ENCODE measurements around the gene NOL3. TPM values are rescaled to one million over a fixed set of nuclear protein-coding genes. Genes with fewer than 3 reads are reported as not detected.

The NOL3 gene
- total RNA-seq, 1 donor from 2014 or later = 40.4 TPM

GRCh38 chr16:67170949-67171649, 761 bp downstream of the NOL3 start:
- DNase-seq = no peak

GRCh38 chr16:67173323-67173722, 3.0 kb downstream of the NOL3 start:
- no peak for DNase-seq

GRCh38 chr16:67173808-67174705, 3.7 kb downstream of the NOL3 start:
- peak; percentile 83 for DNase-seq

GRCh38 chr16:67174706-67175231, 4.4 kb downstream of the NOL3 start:
- DNase-seq = no peak

- DNase-seq = no peak
These were observed 6.3 kb downstream of the NOL3 start for GRCh38 chr16:67176662-67177061.

DNA sequence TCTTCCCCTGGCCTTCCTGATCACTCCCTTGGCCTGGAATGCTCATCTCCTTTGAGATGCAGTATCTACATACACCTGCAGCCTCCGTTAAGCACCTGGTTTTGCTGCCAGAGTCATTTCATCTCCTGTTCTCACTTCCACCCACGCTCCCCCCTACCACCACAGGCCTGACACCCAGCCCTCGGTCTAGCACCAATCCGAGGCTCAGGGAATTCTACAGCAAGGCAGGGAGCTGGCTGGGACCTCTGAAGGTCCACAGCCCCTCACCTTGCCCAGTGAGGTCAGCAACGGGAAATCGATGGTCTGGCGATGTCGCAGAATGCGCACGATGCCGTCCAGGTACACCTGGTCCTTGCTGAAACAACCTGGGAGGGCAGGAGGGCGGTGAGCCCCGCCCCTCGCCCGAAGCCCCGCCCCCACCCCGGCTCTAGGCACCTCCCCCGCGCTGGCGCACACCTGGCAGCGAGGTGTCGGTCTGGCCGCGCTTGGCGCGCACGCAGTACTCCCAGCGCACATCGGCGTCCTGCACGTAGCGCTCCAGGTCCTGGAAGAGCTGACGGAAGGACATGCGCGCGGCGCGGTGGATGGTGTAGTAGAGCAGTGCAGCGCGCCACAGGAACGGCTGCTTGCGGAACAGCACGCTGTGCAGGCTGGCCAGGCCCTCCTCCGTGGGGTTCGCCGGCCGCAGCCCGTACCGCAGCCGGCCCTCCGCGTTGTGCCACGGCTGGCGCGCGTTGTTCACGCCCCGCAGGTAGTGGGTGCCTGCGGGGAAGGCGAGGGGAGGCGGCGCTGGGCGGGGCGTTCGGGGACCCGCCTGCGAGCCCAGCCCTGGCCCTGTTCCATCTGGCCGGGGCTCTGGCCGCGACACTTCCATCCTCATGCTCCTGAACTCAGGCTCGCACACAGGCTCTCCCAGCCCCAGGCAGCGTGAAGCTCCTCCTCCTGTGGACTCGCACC, 7.7 kb downstream of the NOL3 start:
- peak; percentile 79 for DNase-seq

GRCh38 chr16:67179421-67180080, 9.2 kb downstream of the NOL3 start:
- no peak for DNase-seq

- DNase-seq = no peak
These were observed 9.8 kb downstream of the NOL3 start for GRCh38 chr16:67180166-67180565.

DNA sequence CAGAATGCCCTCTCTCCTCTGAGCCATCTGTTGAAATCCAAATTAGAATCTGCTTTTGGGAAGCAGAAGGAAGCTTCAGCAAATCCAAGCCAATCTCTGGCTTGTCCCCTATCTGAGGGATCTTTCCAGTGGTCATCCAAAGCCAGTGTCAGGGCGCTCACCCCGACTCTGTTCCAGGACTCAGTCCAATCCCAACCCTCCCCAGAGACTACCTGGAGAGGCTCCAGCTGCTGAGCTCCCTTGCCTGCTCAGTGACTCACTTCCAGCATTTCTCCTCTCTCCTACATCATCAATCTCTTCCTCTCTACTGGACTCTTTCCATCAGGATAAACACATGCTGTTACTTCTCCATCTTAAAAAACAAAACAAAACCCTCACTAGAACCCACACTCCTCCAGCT, 11.0 kb downstream of the NOL3 start:
- no peak for DNase-seq

- DNase-seq = no peak
These were observed 11.9 kb downstream of the NOL3 start for GRCh38 chr16:67182288-67182687.

DNA sequence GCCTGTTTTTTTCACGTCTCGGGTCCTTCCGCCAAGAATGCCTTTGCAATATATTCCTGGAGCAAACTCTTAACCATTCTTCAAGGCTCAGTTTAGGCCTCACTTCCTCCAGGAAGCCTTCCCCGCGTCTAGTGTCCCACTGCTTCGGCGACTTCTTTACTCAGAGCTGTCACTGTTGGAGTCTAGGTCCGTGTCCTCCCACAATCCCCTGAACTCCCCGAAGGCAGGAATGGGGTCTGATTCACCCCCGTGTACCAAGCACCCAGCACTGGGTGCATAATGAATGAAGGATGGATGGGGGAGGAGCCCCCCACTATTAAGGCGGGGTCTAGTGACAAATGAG, 12.9 kb downstream of the NOL3 start:
- no peak for DNase-seq

- DNase-seq = peak; percentile 99
These were observed 13.5 kb downstream of the NOL3 start, which contains the start of gene MATCAP1 for GRCh38 chr16:67183627-67184452. TSS of gene MATCAP1 (minus strand) at chr16:67183963. CDS start at chr16:67180610, 3,353 bp downstream.

GRCh38 chr16:67184453-67184994, 14.2 kb downstream of the NOL3 start:
- DNase-seq = no peak

- peak; percentile 95 for DNase-seq
These were observed 14.8 kb downstream of the NOL3 start for GRCh38 chr16:67184995-67185650.

- DNase-seq = no peak
These were observed 15.4 kb downstream of the NOL3 start for GRCh38 chr16:67185651-67186134.

DNA sequence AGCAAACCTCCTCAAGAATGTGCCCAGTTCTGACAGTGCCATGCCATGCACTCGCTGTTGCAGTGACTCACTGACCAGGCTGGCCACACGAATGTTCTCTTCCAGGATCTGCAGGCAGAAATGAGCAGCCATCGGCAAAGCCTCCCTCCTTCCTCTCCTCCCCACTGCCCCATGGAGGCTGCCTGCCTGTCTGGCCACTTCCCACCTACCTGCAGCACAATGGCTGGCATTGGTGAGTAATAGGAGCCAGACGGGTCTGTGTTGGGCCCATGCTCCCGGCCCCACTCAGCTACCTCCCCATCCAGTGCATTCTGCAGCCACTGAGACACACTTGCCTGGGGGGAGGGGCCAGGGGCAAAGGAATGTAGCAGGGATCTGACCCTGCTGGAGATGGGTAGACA, 16.2 kb downstream of the NOL3 start:
- DNase-seq = no peak

DNA sequence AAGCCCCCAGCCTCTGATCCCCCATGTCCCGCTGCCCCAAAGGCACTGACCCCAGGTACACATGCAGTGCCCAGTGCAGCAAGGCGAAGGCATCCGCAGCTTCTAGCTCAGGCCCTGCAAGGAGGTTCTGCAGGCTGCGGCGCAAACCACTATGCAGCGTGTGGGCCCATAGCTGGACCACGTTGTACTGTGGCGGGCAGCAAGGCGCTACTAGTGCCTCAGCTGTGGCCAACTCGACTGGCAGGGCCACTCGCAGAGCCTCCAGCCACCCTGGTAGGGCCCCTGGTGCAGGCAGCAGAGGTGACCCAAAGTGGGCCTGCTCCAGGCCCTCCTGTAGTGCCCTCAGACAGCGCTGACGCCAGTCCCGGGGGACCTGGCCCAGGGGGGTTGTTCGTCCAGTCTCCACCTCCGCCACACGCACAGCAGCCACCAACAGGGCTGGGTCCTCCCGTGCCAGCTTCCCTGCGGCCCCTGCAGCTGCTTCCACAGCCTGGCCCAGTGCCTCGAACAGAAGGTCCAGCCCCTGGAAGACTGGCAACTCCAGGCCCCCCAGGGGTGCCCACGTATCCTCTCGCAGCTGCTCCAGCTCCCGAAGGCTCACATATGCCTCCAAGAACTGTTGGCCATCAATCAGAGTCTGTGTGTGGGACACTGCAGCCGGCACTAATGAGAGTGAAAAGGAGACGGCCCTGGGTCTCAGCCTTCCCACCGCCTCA, 17.0 kb downstream of the NOL3 start:
- DNase-seq = peak; percentile 89

DNA sequence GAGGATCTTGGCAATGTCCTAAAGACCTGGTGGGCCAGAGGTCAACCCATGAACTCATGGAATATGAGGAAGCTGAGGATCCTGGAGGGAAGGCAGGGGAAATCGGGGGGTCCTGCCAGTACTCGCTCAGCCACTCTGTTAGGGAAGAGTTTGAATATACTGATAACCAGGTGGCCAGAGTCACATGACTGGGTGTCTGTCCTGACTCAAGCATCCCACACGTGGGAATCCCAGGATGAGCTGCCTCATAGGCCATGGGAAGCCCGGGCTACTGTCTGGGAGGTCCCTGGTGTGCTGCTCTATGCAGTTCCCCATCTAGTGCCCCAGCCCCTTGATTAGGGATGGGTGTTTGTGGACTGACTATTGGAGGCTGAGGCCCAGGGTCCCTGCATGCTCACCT, 18.0 kb downstream of the NOL3 start:
- no peak for DNase-seq

DNA sequence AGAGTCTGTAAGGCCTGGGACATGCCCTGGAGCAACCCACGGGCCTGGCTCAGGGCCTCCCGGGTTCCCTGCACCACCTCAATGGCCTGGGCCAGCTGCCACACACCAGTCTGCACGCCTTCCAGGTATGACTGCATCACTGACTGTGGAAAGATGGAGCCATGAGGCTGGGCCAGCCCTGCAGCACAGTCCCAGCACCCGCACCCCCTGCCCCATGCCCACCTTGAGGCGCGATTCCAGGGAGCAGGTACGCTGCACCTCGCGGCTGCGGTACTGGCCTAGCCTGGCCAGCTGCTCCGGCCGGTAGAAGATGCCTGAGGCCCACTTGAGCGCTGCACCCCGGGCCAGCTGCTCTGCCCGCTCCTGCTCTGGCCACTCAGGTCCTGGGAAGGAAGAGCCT, 18.5 kb downstream of the NOL3 start:
- no peak for DNase-seq

All from tongue (tissue), 2 donors.